GM12892 (cell line): ENCODE results near the gene TM9SF2.

Experiments
- POLR2A ChIP-seq: IDR thresholded peaks from 2 replicates; pipeline ENCODE4 v1.6.1; 2011; ENCODE audit warnings: low read depth, low read length, control low read depth
- POLR2AphosphoS5 ChIP-seq: IDR thresholded peaks from 2 replicates; pipeline ENCODE4 v1.6.1; 2011; ENCODE audit warnings: low read depth, low read length, control low read depth

GRCh38 chr13:99600318-99600717 is 99.0 kb downstream of the TM9SF2 start:
- no peak for TF ChIP-seq POLR2A
- no peak for TF ChIP-seq POLR2AphosphoS5
